ENCODE measurements around the gene SPEG.

SPEG gene

GRCh38 chr2:219459460-219460311 is 25.0 kb downstream of the SPEG start:
- DNase-seq = peak in 23 of 51 donors; percentile 3 to 52 (median 26)

- peak in 31 of 51 donors; percentile 5 to 69 (median 31) for DNase-seq
Measured at GRCh38 chr2:219460424-219460926, 25.8 kb downstream of the SPEG start.

- peak in 9 of 51 donors; percentile 12 to 69 (median 29) for DNase-seq
Measured at GRCh38 chr2:219461047-219461514, 26.4 kb downstream of the SPEG start.

- no peak for DNase-seq
Measured at GRCh38 chr2:219461669-219462068, 27.0 kb downstream of the SPEG start.

- DNase-seq = no peak
Measured at GRCh38 chr2:219462349-219462748, 27.7 kb downstream of the SPEG start.

- no peak for DNase-seq
Measured at GRCh38 chr2:219464286-219465032, 29.8 kb downstream of the SPEG start.

- no peak for DNase-seq
Measured at GRCh38 chr2:219465659-219466561, 31.3 kb downstream of the SPEG start.

- DNase-seq = no peak
Measured at GRCh38 chr2:219466816-219467735, 32.4 kb downstream of the SPEG start.

- DNase-seq = no peak
Measured at GRCh38 chr2:219467736-219468075, 33.1 kb downstream of the SPEG start.

- DNase-seq = no peak
Measured at GRCh38 chr2:219468410-219469185, 34.0 kb downstream of the SPEG start.

GRCh38 chr2:219469186-219469724 is 34.6 kb downstream of the SPEG start:
- DNase-seq = peak in 1 of 51 donors; percentile 25

- no peak for DNase-seq
Measured at GRCh38 chr2:219470429-219470828, 35.8 kb downstream of the SPEG start.

GRCh38 chr2:219471476-219472371 is 37.1 kb downstream of the SPEG start:
- DNase-seq = no peak

GRCh38 chr2:219472629-219473187 is 38.1 kb downstream of the SPEG start:
- no peak for DNase-seq

GRCh38 chr2:219473511-219473910 is 38.9 kb downstream of the SPEG start:
- no peak for DNase-seq

GRCh38 chr2:219474285-219475060 is 39.8 kb downstream of the SPEG start:
- peak in 2 of 51 donors; percentile 11 to 21 for DNase-seq

- DNase-seq = no peak
Measured at GRCh38 chr2:219475278-219475677, 40.6 kb downstream of the SPEG start.

All from hypothalamus (tissue), 51 donors.